Measurements from ENCODE around the gene RNF224.

Gene RNF224

GRCh38 chr9:137192859-137193258 is 34.4 kb upstream of the RNF224 start:
- no peak for DNase-seq

- DNase-seq = no peak
Observed at GRCh38 chr9:137193771-137194170, 33.5 kb upstream of the RNF224 start.

GRCh38 chr9:137194388-137194787 is 32.9 kb upstream of the RNF224 start:
- DNase-seq = no peak

GRCh38 chr9:137194909-137195308 is 32.4 kb upstream of the RNF224 start:
- no peak for DNase-seq

- DNase-seq = no peak
Observed at GRCh38 chr9:137195525-137196220, 31.6 kb upstream of the RNF224 start.

- DNase-seq = no peak
Observed at GRCh38 chr9:137198051-137198901, 29.0 kb upstream of the RNF224 start.

GRCh38 chr9:137198902-137199283 is 28.4 kb upstream of the RNF224 start:
- DNase-seq = no peak

GRCh38 chr9:137199411-137200121 is 27.7 kb upstream of the RNF224 start:
- peak; percentile 46 for DNase-seq

GRCh38 chr9:137200311-137201204 is 26.7 kb upstream of the RNF224 start, which contains the start of gene TPRN:
TSS of gene TPRN (minus strand) at chr9:137200741. CDS start at chr9:137200711, 30 bp downstream.
- DNase-seq = peak; percentile 96

GRCh38 chr9:137201205-137201868 is 26.0 kb upstream of the RNF224 start:
- DNase-seq = no peak

- DNase-seq = no peak
Observed at GRCh38 chr9:137202966-137203365, 24.3 kb upstream of the RNF224 start.

GRCh38 chr9:137204731-137205125 is 22.6 kb upstream of the RNF224 start:
- DNase-seq = no peak

GRCh38 chr9:137205126-137206069 is 21.9 kb upstream of the RNF224 start, which contains the start of the genes NDOR1 and TMEM203:
TSS of gene NDOR1 (plus strand) at chr9:137205700. CDS start at chr9:137205778, 78 bp downstream.
TSS of gene TMEM203 (minus strand) at chr9:137205648. CDS start at chr9:137205414, 234 bp downstream.
- DNase-seq = peak; percentile 95

GRCh38 chr9:137206602-137207001 is 20.7 kb upstream of the RNF224 start:
- no peak for DNase-seq

GRCh38 chr9:137211532-137211931 is 15.8 kb upstream of the RNF224 start:
- no peak for DNase-seq

GRCh38 chr9:137212520-137212919 is 14.8 kb upstream of the RNF224 start:
- no peak for DNase-seq

- DNase-seq = no peak
Observed at GRCh38 chr9:137213160-137214060, 13.9 kb upstream of the RNF224 start.

GRCh38 chr9:137214620-137215019 is 12.7 kb upstream of the RNF224 start:
- DNase-seq = no peak

Measured in retina (tissue), 1 donor.